Calu3 (cell line): ENCODE results near the gene TBCEL. TPM values are rescaled to one million over a fixed set of nuclear protein-coding genes. Genes with fewer than 3 reads are reported as not detected.
A peak's percentile ranks its signal among the peaks of the same experiment; 100 is the strongest.

Experiments
- Bru-seq: library from RNA; stranded (reverse); fragments of 400-500 nt; gene quantifications from one replicate; lab custom pipeline; 2021; lab: Mats Ljungman, UMichigan
- BruChase-seq, 2 experiments: library from RNA; stranded (reverse); fragments of 400-500 nt; gene quantifications; one replicate each; lab custom pipeline; 2021; lab: Mats Ljungman, UMichigan
- BruUV-seq: library from RNA; stranded (reverse); fragments of 400-500 nt; replicated peaks from 2 replicates; lab custom pipeline; 2021; lab: Mats Ljungman, UMichigan
- CTCF ChIA-PET: fragments of 300-600 bp; sonication (Branson Sonifier 250); formaldehyde crosslinking; loops from one replicate; lab custom pipeline; 2022; ENCODE audit warnings: antibody characterized with exemption; lab: Charles Lee
- DNase-seq: peaks from one replicate; pipeline ENCODE4 v3.0.0; 2022
- H3K27ac Mint-ChIP-seq: one replicate; pipeline ENCODE4 v1.8.0; 2022; ENCODE audit warnings: mixed read lengths; ENCODE audit not compliant: unreplicated experiment
- H3K27me3 Mint-ChIP-seq: one replicate; pipeline ENCODE4 v1.8.0; 2022; ENCODE audit warnings: mixed read lengths; ENCODE audit not compliant: unreplicated experiment
- H3K36me3 Mint-ChIP-seq: one replicate; pipeline ENCODE4 v1.8.0; 2022; ENCODE audit warnings: mild to moderate bottlenecking, moderate library complexity, mixed read lengths; ENCODE audit not compliant: insufficient read depth, unreplicated experiment
- H3K4me1 Mint-ChIP-seq: one replicate; pipeline ENCODE4 v1.8.0; 2022; ENCODE audit warnings: mild to moderate bottlenecking, low read depth, mixed read lengths; ENCODE audit not compliant: unreplicated experiment
- H3K4me3 Mint-ChIP-seq: one replicate; pipeline ENCODE4 v1.8.0; 2022; ENCODE audit warnings: mild to moderate bottlenecking, low read depth, moderate library complexity, mixed read lengths; ENCODE audit not compliant: unreplicated experiment
- H3K9me3 Mint-ChIP-seq: one replicate; pipeline ENCODE4 v1.8.0; 2022; ENCODE audit warnings: low read depth, mixed read lengths; ENCODE audit not compliant: unreplicated experiment
- CTCF ChIP-seq: fragments of 200-600 bp; IDR thresholded peaks from one replicate; pipeline ENCODE4 v1.8.0; 2022; ENCODE audit warnings: antibody characterized with exemption; ENCODE audit not compliant: unreplicated experiment
- intact Hi-C: fragments of 100-400 bp; cut with micrococcal nuclease; formaldehyde crosslinking; loops from one replicate; pipeline ENCODE4 v1.10.0; 2022; ENCODE audit not compliant: unreplicated experiment
- long read RNA-seq: library from polyadenylated mRNA; stranded (forward); transcript quantifications from one replicate; pipeline ENCODE4 v2.0.0, GENCODE V29; 2022
- total RNA-seq: library from RNA; stranded (reverse); gene quantifications from 2 replicates; pipeline ENCODE4 v1.2.3, GENCODE V29; 2022

The TBCEL gene, protein sequence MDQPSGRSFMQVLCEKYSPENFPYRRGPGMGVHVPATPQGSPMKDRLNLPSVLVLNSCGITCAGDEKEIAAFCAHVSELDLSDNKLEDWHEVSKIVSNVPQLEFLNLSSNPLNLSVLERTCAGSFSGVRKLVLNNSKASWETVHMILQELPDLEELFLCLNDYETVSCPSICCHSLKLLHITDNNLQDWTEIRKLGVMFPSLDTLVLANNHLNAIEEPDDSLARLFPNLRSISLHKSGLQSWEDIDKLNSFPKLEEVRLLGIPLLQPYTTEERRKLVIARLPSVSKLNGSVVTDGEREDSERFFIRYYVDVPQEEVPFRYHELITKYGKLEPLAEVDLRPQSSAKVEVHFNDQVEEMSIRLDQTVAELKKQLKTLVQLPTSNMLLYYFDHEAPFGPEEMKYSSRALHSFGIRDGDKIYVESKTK
- total RNA-seq (0.80 and 0.88 TPM in 2 replicates), Bru-seq, nascent RNA (percentile 35 among the genes with signal in this experiment), BruChase-seq, experiment 1, labeled RNA remaining after a 6-hour chase (percentile 30 among the genes with signal in this experiment), BruChase-seq, experiment 2, labeled RNA remaining after a 2-hour chase (percentile 35 among the genes with signal in this experiment)
- long read RNA-seq = 0 reads

DNA sequence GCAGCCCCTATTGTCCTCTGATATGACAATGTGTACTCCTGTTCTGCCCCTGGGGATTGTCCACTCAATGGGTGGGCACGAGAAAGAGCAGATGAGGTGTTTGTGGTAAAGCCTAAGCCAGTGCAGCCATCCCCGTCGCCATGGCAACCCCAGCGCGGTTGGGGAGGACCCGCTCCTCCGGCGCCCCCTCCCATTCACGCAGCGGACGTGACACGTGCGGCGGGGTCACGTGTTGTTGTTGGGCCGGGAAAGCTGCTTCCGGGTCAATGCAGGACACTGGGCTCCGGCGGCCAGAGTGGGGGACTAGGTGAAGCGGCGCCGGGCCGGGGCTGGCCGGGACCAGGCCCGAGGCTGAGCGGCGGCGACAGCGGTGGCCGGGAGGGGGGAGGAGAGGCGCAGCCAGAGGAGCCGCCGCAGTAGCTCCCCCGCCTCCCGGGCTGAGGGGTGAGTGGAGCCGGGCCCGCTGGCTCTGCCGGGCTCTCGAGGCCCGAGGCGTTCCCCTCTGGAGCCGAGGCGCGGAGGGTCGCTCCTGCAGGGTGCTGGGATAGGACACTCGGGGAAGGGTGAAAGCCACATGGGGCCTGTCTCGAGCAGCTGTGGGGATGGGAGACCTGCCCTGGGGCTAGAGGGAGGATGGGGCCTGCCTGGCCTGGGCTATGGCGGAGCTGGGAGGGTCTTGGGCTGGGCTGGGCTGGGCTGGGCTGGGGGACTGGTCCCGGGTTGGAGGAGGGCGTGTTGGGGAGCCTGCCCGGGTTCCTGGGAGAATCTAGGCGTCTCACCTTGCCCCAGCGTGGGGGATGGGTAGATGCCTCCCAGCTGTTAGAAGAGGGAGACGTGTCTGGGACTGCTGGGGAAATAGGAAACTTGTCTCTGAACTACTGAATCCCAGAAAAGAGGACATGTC, at the start of gene TBCEL:
TSS of gene TBCEL (plus strand) at position 255 of the 904 bp plus-strand sequence. CDS start 21,589 bp downstream, outside the sequence.
- intact Hi-C loops = no loop called here
- Mint-ChIP-seq H3K4me1 (no peaks in the 10 kb centered on the region), H3K4me3 (peak within 1 kb of the TSS; percentile 47), H3K27me3 (peaks cover 46% of the 10 kb centered on the region), H3K27ac (no peak within 1 kb of the TSS), H3K36me3 (peaks cover 8% of the 10 kb centered on the region), H3K9me3 (no peaks in the 10 kb centered on the region)
- TF ChIP-seq CTCF = no peak
- CTCF ChIA-PET = interaction anchor here (1.0 kb wide), 1 partner anchor 43 kb away, joined by 3 read pairs; no protein-coding TSS in a partner anchor
- peak; percentile 14 for DNase-seq
- no TSS peak for BruUV-seq

GRCh38 chr11:120974466-120974865, 49.4 kb upstream of the TBCEL start:
- Mint-ChIP-seq H3K27ac (no peak overlapping the region), H3K27me3 (peaks cover 99% of the 10 kb centered on the region), H3K36me3 (no peaks in the 10 kb centered on the region), H3K4me1 (no peaks in the 10 kb centered on the region), H3K9me3 (no peaks in the 10 kb centered on the region), H3K4me3 (no peak overlapping the region)
- DNase-seq = no peak
- TF ChIP-seq CTCF = no peak
- CTCF ChIA-PET = no interaction called here
- intact Hi-C loops = no loop called here
- BruUV-seq = no TSS peak

- Mint-ChIP-seq H3K27ac (no peak overlapping the region), H3K4me1 (no peaks in the 10 kb centered on the region), H3K9me3 (no peaks in the 10 kb centered on the region), H3K36me3 (no peaks in the 10 kb centered on the region), H3K27me3 (peaks cover 99% of the 10 kb centered on the region), H3K4me3 (no peak overlapping the region)
- intact Hi-C loops = no loop called here
- CTCF ChIA-PET = no interaction called here
- no TSS peak for BruUV-seq
- no peak for TF ChIP-seq CTCF
- DNase-seq = no peak
Measured at GRCh38 chr11:120974965-120975364, 48.9 kb upstream of the TBCEL start.
